Spinal cord (tissue), 10 donors: ENCODE results near the gene HMGB4. TPM values are rescaled to one million over a fixed set of nuclear protein-coding genes. Genes with fewer than 3 reads are reported as not detected.

ENCODE experiments used
- DNase-seq, 6 donors: peaks; one replicate each; pipeline versions ENCODE4 v3.0.0 to v3.0.0-alpha.2; 2013 to 2015; ENCODE audit warnings: low spot score in 6 of 6, low read depth in 4 of 6
- H3K27ac ChIP-seq: one replicate; pipeline ENCODE4 v1.5.1; 2013; ENCODE audit warnings: low read depth, low read length, control low read depth
- H3K27me3 ChIP-seq: one replicate; pipeline ENCODE4 v1.6.1; 2013; ENCODE audit warnings: low read length; ENCODE audit not compliant: control insufficient read depth, insufficient read depth
- H3K36me3 ChIP-seq: one replicate; pipeline ENCODE4 v1.6.1; 2013; ENCODE audit warnings: low read length; ENCODE audit not compliant: control insufficient read depth, insufficient read depth
- H3K4me1 ChIP-seq: one replicate; pipeline ENCODE4 v1.6.1; 2013; ENCODE audit warnings: low read length; ENCODE audit not compliant: control insufficient read depth, insufficient read depth
- H3K4me3 ChIP-seq: one replicate; pipeline ENCODE4 v1.5.1; 2013; ENCODE audit warnings: low read depth, low read length, control low read depth
- H3K9me3 ChIP-seq: one replicate; pipeline ENCODE4 v1.6.1; 2013; ENCODE audit warnings: low read length; ENCODE audit not compliant: control insufficient read depth, insufficient read depth
- WGBS: methylation state at CpG from one replicate; pipeline ENCODE4 v1.1.5; 2013; ENCODE audit warnings: missing lambda C conversion rate; ENCODE audit not compliant: insufficient coverage; 5-methylcytosine and 5-hydroxymethylcytosine counted together
- long read RNA-seq, 4 donors: transcript quantifications; one replicate each; lab custom pipeline, GENCODE V29; 2026
- polyA plus RNA-seq, 2 donors: library from polyadenylated mRNA; unstranded; fragments of 120-200 nt; gene quantifications; one replicate each; pipeline ENCODE4 v1.2.1, GENCODE V29; 2013; ENCODE audit not compliant: insufficient read length in 2 of 2
- total RNA-seq, 2 donors: library from RNA; depleted of rRNA in 1 of 2; stranded (reverse); fragments of 120-200 nt in 1 of 2; fragments of >200 nt in 1 of 2; gene quantifications; one replicate each; pipeline versions ENCODE4 v1.2.3 to v1.2.4, GENCODE V29; 2013 to 2014
- donor health status: healthy.

HMGB4 gene, protein sequence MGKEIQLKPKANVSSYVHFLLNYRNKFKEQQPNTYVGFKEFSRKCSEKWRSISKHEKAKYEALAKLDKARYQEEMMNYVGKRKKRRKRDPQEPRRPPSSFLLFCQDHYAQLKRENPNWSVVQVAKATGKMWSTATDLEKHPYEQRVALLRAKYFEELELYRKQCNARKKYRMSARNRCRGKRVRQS
- total RNA-seq, result not detected
- polyA plus RNA-seq, result not detected
- long read RNA-seq, donor 1, result 0 reads
- long read RNA-seq, donor 2, result 0 reads
- long read RNA-seq, donor 3, result 0 reads
- long read RNA-seq, donor 4, result 0 reads

DNA sequence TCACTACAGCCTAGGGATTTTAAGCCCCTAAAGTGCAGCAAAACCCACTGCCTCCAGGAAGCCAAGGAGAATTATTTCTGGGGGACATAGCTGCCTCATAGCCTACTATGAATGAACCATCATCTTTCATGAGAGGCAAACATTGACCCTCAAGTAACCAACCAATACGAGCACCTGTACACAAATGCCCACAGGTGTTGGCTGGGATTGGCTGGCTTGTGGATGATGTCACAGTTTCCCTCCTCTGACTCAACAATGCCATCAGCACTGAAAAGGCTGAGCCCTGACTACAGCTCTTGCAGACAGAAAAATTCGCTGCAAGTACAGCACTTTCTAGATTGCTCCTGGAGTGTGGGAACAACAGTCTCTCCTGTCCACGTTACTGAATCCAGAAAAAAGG is at the start of gene HMGB4:
TSS of gene HMGB4 (plus strand) at position 301 of the 400 bp plus-strand sequence. CDS start 113 bp downstream, outside the sequence.
- H3K4me3 ChIP-seq, result no peak within 1 kb of the TSS
- no peak for DNase-seq
- no peaks in the 10 kb centered on the region for H3K36me3 ChIP-seq
- H3K4me1 ChIP-seq, result peaks cover 7% of the 10 kb centered on the region
- 86% methylated on average over 3 of the region's 3 CpGs for WGBS
- H3K9me3 ChIP-seq, result no peaks in the 10 kb centered on the region
- no peak within 1 kb of the TSS for H3K27ac ChIP-seq
- H3K27me3 ChIP-seq, result no peaks in the 10 kb centered on the region

DNA sequence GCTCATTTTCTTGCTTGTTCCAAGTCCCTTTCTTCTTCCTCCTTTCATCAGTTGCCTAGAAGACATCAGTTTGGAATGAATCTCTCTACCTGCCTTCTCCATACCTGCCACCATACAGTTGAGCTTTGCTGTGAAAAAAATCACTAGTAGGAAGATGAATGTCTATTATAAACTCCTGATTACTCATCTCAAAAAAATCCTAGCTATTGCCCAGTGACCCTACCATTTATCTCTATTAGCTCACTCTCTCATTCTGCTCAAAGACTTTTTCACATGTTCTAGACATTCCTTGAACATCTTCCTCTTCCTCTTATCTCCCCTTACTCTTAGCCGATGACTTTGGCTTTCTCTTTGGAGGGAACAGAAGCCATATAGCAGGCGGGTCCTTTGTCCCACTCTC is 49.7 kb upstream of the HMGB4 start:
- no peak for DNase-seq
- Histone ChIP-seq H3K9me3 (no peaks in the 10 kb centered on the region), H3K4me1 (no peaks in the 10 kb centered on the region), H3K4me3 (no peak overlapping the region), H3K27me3 (no peaks in the 10 kb centered on the region), H3K27ac (no peak overlapping the region), H3K36me3 (peaks cover 6% of the 10 kb centered on the region)
- 100% methylated on average over 1 of the region's 2 CpGs for WGBS

DNA sequence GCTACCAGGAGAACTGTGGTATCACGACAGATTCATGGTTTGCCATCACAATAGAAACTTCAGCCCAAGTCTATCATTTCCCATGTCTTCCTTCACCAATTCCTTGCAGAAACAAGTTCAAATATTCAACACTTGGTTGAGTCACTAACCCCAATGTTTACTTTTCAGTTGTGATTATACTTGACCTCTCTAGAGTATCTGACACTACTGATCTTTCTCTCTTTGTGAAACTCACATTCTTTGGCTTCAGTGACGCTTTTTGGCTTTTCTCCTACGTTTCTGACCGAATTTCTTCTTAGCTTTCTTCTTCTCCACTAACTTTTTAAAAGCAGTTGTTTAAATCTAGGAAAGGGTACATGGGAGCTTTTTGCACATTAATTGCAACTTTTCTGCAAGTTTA is 48.8 kb upstream of the HMGB4 start:
- 100% methylated on average over 2 of the region's 4 CpGs for WGBS

DNA sequence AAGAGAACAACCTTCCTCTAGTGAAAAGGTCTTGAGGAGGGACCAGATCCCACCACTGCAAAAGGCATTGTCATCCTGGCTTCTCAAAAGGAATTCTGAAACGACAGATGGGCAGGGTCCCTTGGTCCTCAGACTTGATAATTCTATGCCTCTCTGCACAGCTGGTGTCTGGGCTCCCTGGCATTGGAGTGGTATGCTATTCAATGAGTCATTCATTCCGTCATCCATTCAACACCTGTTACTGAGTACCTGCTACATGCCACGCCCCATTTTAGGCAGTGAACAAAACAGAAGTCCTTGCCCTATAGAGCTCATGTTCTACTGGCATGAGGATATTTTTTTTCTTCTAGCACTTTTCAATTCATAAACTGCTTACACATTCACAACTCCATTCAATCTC is 45.8 kb upstream of the HMGB4 start:
- no CpG with 5 or more reads among the region's 3 CpGs for WGBS
- no peak for DNase-seq
- peaks cover 6% of the 10 kb centered on the region for H3K36me3 ChIP-seq

More for the DNA sequence above, 48.8 kb upstream of the HMGB4 start:
- H3K27ac ChIP-seq, result no peak overlapping the region
- H3K9me3 ChIP-seq, result no peaks in the 10 kb centered on the region
- peaks cover 6% of the 10 kb centered on the region for H3K36me3 ChIP-seq
- H3K27me3 ChIP-seq, result no peaks in the 10 kb centered on the region
- H3K4me3 ChIP-seq, result no peak overlapping the region
- DNase-seq, result no peak
- no peaks in the 10 kb centered on the region for H3K4me1 ChIP-seq

DNA sequence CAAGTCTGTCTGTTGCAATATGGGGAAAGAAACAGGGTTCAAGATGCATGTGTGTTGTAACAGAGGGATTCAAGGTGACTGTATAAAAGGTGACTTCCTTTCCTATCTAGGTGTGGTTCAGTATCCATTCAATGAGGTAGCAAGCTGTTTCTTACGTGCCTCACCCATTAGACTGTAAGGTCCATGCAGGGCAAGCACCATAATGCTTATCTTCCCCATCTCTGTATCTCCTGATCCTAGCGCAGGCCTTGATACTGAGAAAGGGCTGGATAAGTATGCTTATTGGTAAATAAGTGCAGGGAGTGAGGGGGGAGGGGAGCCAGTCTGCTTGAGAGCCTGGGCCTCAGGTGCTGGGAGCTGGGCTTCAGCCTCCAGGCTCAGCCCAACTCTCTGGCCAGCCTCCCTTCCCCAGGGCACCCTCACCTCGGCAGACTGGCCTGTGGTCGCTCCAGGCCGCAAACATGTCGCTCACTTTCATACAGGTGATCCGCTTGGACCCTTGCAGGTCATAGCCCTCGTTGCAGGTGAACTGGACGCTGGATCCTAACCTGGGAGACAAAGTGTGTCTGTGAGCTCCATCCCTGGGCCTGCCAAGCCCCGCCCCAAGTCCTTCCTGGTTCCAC is 44.5 kb upstream of the HMGB4 start:
- peaks cover 9% of the 10 kb centered on the region for H3K36me3 ChIP-seq
- DNase-seq, result no peak
- no peaks in the 10 kb centered on the region for H3K4me1 ChIP-seq
- no peaks in the 10 kb centered on the region for H3K27me3 ChIP-seq
- no peak overlapping the region for H3K27ac ChIP-seq
- H3K9me3 ChIP-seq, result no peaks in the 10 kb centered on the region
- 98% methylated on average over 7 of the region's 10 CpGs for WGBS
- no peak overlapping the region for H3K4me3 ChIP-seq

More for the DNA sequence above, 45.8 kb upstream of the HMGB4 start:
- H3K4me1 ChIP-seq, result no peaks in the 10 kb centered on the region
- no peaks in the 10 kb centered on the region for H3K27me3 ChIP-seq
- no peaks in the 10 kb centered on the region for H3K9me3 ChIP-seq
- no peak overlapping the region for H3K4me3 ChIP-seq
- no peak overlapping the region for H3K27ac ChIP-seq

DNA sequence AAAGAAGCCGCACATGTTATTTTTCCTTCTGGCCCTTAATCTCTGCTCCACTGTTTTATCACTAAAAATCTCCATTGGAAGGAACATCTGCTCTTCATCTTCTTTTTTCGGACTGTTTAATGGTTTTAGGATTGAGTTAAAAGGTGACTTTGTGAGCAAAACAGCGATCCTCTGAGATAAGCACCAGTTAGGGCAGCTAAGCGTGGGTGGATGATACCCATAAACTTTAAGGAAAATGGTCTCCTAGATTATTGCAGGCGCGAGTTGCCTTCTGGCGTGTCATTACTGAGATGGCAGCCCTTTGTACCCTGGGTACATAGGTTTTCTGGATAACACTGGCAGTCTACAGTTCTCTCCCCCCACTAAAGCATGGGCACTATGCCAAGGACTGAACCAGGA is 44.0 kb upstream of the HMGB4 start:
- Histone ChIP-seq H3K36me3 (peaks cover 14% of the 10 kb centered on the region), H3K27ac (no peak overlapping the region), H3K9me3 (no peaks in the 10 kb centered on the region), H3K4me1 (no peaks in the 10 kb centered on the region), H3K27me3 (no peaks in the 10 kb centered on the region), H3K4me3 (no peak overlapping the region)
- WGBS, result 84% methylated on average over 3 of the region's 7 CpGs
- DNase-seq, result peak in 1 of 6 donors; percentile 30

DNA sequence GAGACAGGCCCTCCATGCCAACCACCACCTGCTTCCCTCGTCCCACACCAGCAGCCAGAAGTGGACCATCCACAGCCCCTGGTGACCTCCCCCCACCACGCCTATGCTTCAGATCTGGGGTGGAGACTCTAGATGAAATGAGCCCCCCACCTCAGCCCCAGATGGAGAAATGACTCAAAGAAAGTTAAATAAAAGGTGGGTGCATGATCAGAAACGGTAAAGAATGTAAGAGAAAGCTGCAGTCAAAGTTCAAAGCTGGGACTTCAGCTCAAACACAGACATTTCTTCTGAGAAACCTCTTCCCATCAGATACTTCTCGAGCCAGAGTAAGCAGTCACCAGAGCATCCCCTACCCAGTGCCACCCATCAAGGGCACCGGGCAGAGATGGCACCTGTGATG is 43.1 kb upstream of the HMGB4 start:
- peaks cover 21% of the 10 kb centered on the region for H3K36me3 ChIP-seq
- H3K9me3 ChIP-seq, result no peaks in the 10 kb centered on the region
- no peak overlapping the region for H3K4me3 ChIP-seq
- no peak for DNase-seq
- H3K27ac ChIP-seq, result no peak overlapping the region
- no peaks in the 10 kb centered on the region for H3K4me1 ChIP-seq
- H3K27me3 ChIP-seq, result no peaks in the 10 kb centered on the region
- WGBS, result no CpG with 5 or more reads among the region's 5 CpGs

DNA sequence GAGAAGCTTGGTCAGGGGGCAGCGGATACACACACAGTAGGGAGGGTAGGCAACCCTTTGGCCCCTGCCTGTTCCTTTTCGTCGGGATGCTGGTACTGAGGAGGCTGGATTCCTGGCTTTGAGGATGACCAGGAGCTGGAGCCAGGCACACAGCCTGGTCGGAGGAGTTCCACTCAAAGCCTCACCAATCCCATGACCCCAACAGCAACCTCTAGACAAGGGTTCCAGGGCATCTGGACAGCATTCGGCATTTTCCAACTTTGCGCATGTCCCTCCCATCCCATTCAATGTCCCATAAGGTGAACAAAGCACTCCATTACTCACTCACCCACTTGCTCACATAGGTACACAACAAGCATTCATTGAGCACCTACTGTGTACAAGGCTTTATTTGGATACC is 42.6 kb upstream of the HMGB4 start:
- H3K27ac ChIP-seq, result no peak overlapping the region
- WGBS, result 96% methylated on average over 3 of the region's 6 CpGs
- H3K4me1 ChIP-seq, result no peaks in the 10 kb centered on the region
- no peaks in the 10 kb centered on the region for H3K9me3 ChIP-seq
- no peaks in the 10 kb centered on the region for H3K27me3 ChIP-seq
- no peak overlapping the region for H3K4me3 ChIP-seq
- DNase-seq, result no peak
- peaks cover 25% of the 10 kb centered on the region for H3K36me3 ChIP-seq

DNA sequence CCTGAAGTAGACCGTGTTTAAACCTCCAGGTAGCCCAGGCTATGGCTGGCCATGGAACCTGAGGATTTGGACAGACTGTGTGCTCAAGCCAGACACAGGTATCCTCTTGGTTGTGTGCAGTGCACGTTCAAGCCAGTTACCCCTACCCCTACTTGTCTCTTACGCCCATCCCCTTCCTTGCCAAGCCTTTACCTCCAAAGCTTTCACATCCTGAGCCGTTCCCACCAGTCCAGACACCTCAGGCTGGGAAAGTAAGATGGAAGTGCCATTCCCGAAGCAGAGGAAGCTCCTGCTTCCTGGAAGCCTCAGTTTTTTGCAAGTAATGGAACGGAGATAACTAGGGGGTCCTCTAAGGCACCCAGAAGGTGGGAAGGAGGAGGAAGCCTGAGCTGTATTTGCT is 41.5 kb upstream of the HMGB4 start:
- peaks cover 28% of the 10 kb centered on the region for H3K36me3 ChIP-seq
- no peaks in the 10 kb centered on the region for H3K9me3 ChIP-seq
- 95% methylated on average over 2 of the region's 6 CpGs for WGBS
- H3K27me3 ChIP-seq, result no peaks in the 10 kb centered on the region
- DNase-seq, result no peak
- no peak overlapping the region for H3K4me3 ChIP-seq
- no peak overlapping the region for H3K27ac ChIP-seq
- H3K4me1 ChIP-seq, result no peaks in the 10 kb centered on the region

DNA sequence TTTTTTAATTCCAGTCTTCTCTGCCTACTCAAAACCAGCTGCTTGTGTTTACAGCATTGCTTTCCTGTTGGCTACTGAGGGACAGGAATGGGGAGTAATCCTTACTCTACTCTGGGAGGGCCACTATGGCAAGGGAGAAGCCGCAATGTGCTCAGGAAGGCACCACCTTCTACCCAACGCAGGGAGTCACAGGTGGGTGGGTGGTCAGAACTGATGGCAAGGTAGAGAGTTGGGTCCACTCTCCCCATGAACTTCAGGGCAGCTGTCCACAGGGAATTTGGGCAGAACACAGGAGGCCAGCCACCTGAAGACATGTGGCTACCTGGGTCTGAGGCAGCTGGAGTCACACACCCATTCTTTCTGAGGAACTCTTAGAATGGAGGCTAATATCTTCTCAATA is 40.5 kb upstream of the HMGB4 start:
- 94% methylated on average over 2 of the region's 2 CpGs for WGBS
- H3K4me1 ChIP-seq, result peaks cover 3% of the 10 kb centered on the region

More for the DNA sequence above, 40.5 kb upstream of the HMGB4 start:
- no peaks in the 10 kb centered on the region for H3K9me3 ChIP-seq
- H3K27ac ChIP-seq, result no peak overlapping the region
- H3K27me3 ChIP-seq, result no peaks in the 10 kb centered on the region
- H3K36me3 ChIP-seq, result peaks cover 31% of the 10 kb centered on the region
- DNase-seq, result no peak
- no peak overlapping the region for H3K4me3 ChIP-seq
